ENCODE results near the gene LRIG3. TPM values are rescaled to one million over a fixed set of nuclear protein-coding genes. Genes with fewer than 3 reads are reported as not detected.

LRIG3 gene
- total and polyA plus RNA-seq, 2 donors (not counting 3 experiments of a cell fraction or from before 2014, with no cell fraction given): 55.5 to 55.7 TPM

DNA sequence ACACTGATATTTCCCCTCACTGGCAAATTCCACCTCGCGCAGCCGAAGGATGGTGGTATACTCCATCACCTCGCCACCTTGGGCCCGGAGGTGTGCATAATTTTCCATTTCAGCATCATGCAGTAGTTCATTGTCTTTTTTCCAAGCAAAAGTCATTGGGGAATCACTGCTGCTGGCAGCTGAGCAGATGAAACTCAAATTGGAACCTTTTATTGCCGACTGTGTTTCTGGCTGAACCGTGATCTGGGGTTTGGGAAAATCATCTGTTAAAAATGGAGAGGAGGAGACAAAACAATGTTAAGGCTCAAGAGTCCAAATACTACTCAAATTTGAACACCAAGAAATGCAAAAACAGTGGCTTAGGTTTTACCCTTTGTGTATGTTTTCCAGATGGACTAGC, 39.7 kb downstream of the LRIG3 start:
- Histone ChIP-seq H3K4me2 (ENCODE audit: insufficient read depth, low read length) (no peak overlapping the region), H3K36me3 (ENCODE audit: control insufficient read depth in 2 of 2, extremely low read depth in 1 of 2, insufficient read depth in 2 of 2, low read length in 2 of 2) (peaks cover 45 to 53% of the 10 kb centered on the region in 2 experiments), H3K4me3 (replicated peaks in 1 of 3; ENCODE audit: insufficient read depth in 1 of 3, low read depth in 1 of 3, low read length in 3 of 3) (no peak overlapping the region), H3K9me1 (replicated peaks; ENCODE audit: control insufficient read depth, extremely low read depth, insufficient read depth, low read length) (peaks cover 3% of the 10 kb centered on the region), H3K27me3 (ENCODE audit: control insufficient read depth in 2 of 2, insufficient read depth in 2 of 2, low read length in 2 of 2) (no peaks in the 10 kb centered on the region), H3K9ac (replicated peaks; ENCODE audit: extremely low read depth, insufficient read depth, low read length) (no peak overlapping the region), H3K4me1 (ENCODE audit: control insufficient read depth, extremely low read depth, insufficient read depth, low read length) (no peaks in the 10 kb centered on the region), H4K20me1 (replicated peaks; ENCODE audit: control insufficient read depth, extremely low read depth, insufficient read depth, low read length) (no peaks in the 10 kb centered on the region), H3K27ac (ENCODE audit: insufficient read depth, low read depth, low read length) (no peak overlapping the region), H3K79me2 (ENCODE audit: control insufficient read depth, insufficient read depth, low read length) (no peaks in the 10 kb centered on the region), H2AFZ (ENCODE audit: low read depth, low read length) (no peak overlapping the region), H3K9me3 (replicated peaks; ENCODE audit: control insufficient read depth, insufficient read depth, low read length) (no peaks in the 10 kb centered on the region)
- CTCF ChIA-PET: interaction anchor here (1.0 kb wide), 1 partner anchor 340 kb away, joined by 4 read pairs; no protein-coding TSS in a partner anchor
- intact Hi-C loops (cut with micrococcal nuclease): loop anchor here (10.0 kb wide), 1 partner anchor 274 kb away; no protein-coding TSS in a partner anchor
- no peak for DNase-seq (ENCODE audit: low read depth, low spot score)
- BruUV-seq (replicated peaks): no TSS peak
- POLR2A ChIA-PET: no interaction called here
- FAIRE-seq: no peak
- TF ChIP-seq, protein P1, sequence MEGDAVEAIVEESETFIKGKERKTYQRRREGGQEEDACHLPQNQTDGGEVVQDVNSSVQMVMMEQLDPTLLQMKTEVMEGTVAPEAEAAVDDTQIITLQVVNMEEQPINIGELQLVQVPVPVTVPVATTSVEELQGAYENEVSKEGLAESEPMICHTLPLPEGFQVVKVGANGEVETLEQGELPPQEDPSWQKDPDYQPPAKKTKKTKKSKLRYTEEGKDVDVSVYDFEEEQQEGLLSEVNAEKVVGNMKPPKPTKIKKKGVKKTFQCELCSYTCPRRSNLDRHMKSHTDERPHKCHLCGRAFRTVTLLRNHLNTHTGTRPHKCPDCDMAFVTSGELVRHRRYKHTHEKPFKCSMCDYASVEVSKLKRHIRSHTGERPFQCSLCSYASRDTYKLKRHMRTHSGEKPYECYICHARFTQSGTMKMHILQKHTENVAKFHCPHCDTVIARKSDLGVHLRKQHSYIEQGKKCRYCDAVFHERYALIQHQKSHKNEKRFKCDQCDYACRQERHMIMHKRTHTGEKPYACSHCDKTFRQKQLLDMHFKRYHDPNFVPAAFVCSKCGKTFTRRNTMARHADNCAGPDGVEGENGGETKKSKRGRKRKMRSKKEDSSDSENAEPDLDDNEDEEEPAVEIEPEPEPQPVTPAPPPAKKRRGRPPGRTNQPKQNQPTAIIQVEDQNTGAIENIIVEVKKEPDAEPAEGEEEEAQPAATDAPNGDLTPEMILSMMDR (IDR thresholded peaks at IDR 0.05; ENCODE audit: extremely low read depth in 1 of 2, insufficient read depth in 1 of 2, low read depth in 1 of 2, low read length in 2 of 2): no peak
- no peak for TF ChIP-seq EZH2 (IDR thresholded peaks at IDR 0.05; ENCODE audit: borderline replicate concordance, low read depth, low read length, severe bottlenecking)
- TF ChIP-seq JUN (IDR thresholded peaks at IDR 0.05; ENCODE audit: borderline replicate concordance, insufficient read depth, insufficient read length, low read depth): no peak
- TF ChIP-seq, protein P2, sequence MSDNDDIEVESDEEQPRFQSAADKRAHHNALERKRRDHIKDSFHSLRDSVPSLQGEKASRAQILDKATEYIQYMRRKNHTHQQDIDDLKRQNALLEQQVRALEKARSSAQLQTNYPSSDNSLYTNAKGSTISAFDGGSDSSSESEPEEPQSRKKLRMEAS (IDR thresholded peaks at IDR 0.05; ENCODE audit: insufficient read depth, insufficient read length): no peak
- no peak for TF ChIP-seq POLR2AphosphoS5 (IDR thresholded peaks at IDR 0.05; ENCODE audit: insufficient read depth, low read depth, low read length)
- no peak for TF ChIP-seq FOS (IDR thresholded peaks at IDR 0.05; ENCODE audit: borderline replicate concordance, insufficient read depth, low read length)
- TF ChIP-seq MYC (IDR thresholded peaks at IDR 0.05; ENCODE audit: low read depth, low read length): no peak
- TF ChIP-seq POLR2A (IDR thresholded peaks at IDR 0.05; ENCODE audit: low read depth, low read length): no peak
- TF ChIP-seq GATA2 (IDR thresholded peaks at IDR 0.05; ENCODE audit: insufficient read depth, insufficient read length, low read depth, low read length): no peak
- dilution Hi-C loops (cut with MboI; ENCODE audit: extremely low pct_ligation_motif_present, low sequenced_read_pairs): no loop called here

Measured in endothelial cell of umbilical vein (primary cell).